Stimulated activated CD4-positive, alpha-beta T cell treated with anti-CD3 and anti-CD28 coated beads, TNF-alpha, amount 100 ng/mL, for 24 hours (primary cell): Measurements from ENCODE around the gene TRAPPC2L.
A peak's percentile ranks its signal among the peaks of the same experiment; 100 is the strongest.

ENCODE experiments used
- DNase-seq, 3 experiments: peaks; one replicate each; pipeline ENCODE4 v3.0.0-alpha.2; 2020; ENCODE audit warnings: low read depth in 3 of 3

TRAPPC2L gene

GRCh38 chr16:88856828-88857727, at the start of gene TRAPPC2L, which contains the start of gene GALNS:
TSS of gene TRAPPC2L (plus strand) at chr16:88857127. CDS start at chr16:88857151, 24 bp downstream.
TSS of gene GALNS (minus strand) at chr16:88856947. CDS start at chr16:88856877, 70 bp downstream.
- DNase-seq, result peak; percentile 97 to 99 (median 99)

- no peak for DNase-seq
These were observed 49.7 kb upstream of the TRAPPC2L start for GRCh38 chr16:88807142-88807625.

- no peak for DNase-seq
These were observed 49.1 kb upstream of the TRAPPC2L start for GRCh38 chr16:88807626-88808453.

GRCh38 chr16:88809068-88809675, 47.8 kb upstream of the TRAPPC2L start:
- no peak for DNase-seq

- DNase-seq, result peak in 1 of 3 experiments; percentile 28
These were observed 47.2 kb upstream of the TRAPPC2L start for GRCh38 chr16:88809676-88810165.

GRCh38 chr16:88810166-88810911, 46.6 kb upstream of the TRAPPC2L start:
- DNase-seq, result peak in 1 of 3 experiments; percentile 58

- peak in 2 of 3 experiments; percentile 47 to 68 for DNase-seq
These were observed 45.8 kb upstream of the TRAPPC2L start for GRCh38 chr16:88810912-88811768.

GRCh38 chr16:88811769-88812512, 45.0 kb upstream of the TRAPPC2L start, which contains the start of gene APRT:
TSS of gene APRT (minus strand) at chr16:88811928. CDS start at chr16:88811899, 29 bp downstream.
- peak; percentile 95 to 97 (median 96) for DNase-seq

- peak in 1 of 3 experiments; percentile 43 for DNase-seq
These were observed 44.2 kb upstream of the TRAPPC2L start for GRCh38 chr16:88812513-88813268.

GRCh38 chr16:88813269-88814143, 43.4 kb upstream of the TRAPPC2L start:
- DNase-seq, result no peak

GRCh38 chr16:88814144-88814502, 42.8 kb upstream of the TRAPPC2L start:
- no peak for DNase-seq

- DNase-seq, result no peak
These were observed 41.7 kb upstream of the TRAPPC2L start for GRCh38 chr16:88815227-88815626.

- DNase-seq, result peak in 1 of 3 experiments; percentile 59
These were observed 40.9 kb upstream of the TRAPPC2L start for GRCh38 chr16:88815901-88816589.

GRCh38 chr16:88816736-88817535, 40.0 kb upstream of the TRAPPC2L start:
- no peak for DNase-seq

GRCh38 chr16:88817785-88818574, 38.9 kb upstream of the TRAPPC2L start:
- DNase-seq, result no peak
